GM12892 (cell line): ENCODE results near the gene KIF19.

Experiments
- POLR2A ChIP-seq: IDR thresholded peaks from 2 replicates; pipeline ENCODE4 v1.6.1; 2011; ENCODE audit warnings: low read depth, low read length, control low read depth
- POLR2AphosphoS5 ChIP-seq: IDR thresholded peaks from 2 replicates; pipeline ENCODE4 v1.6.1; 2011; ENCODE audit warnings: low read depth, low read length, control low read depth

DNA sequence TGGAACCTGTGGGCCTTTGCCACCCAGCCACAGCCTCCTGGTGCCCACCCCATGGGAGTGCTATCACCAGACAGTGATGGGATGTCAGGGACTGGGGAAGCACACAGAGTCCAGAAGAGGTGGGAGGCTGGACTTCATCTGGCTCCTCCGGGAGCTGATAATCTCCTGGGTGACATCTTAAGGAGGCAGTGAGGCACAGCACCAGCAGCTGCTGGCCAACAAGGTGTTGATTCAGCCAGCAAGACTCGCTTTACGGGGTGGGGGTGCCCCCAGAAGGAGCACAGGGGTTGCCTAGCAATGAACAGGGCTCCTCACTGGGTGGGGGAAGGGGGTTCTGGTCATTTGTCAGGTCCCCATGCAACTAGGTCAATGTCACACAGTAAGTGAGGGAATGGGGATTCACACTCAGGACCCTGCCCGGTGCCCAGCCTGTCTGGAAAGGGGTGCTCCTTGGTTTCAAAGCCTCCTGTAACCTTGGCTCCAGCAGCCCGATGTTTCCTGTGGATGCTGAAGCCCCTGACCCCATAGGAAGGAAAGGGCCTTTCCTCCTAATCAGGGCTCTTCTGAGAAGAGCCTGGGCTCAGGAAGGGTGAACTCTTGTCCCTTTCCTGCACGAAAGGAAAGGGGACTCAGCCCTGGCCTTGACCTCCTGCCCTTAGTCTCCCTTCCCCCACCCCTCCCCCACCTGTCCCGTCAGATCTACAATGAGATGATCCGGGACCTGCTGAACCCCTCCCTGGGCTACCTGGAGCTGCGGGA is 17.7 kb downstream of the KIF19 start:
- TF ChIP-seq POLR2A (no peak), POLR2AphosphoS5 (no peak)
